ENCODE data around the gene CD7.

Gene CD7

GRCh38 chr17:82314012-82314726 lies 3.2 kb downstream of the CD7 start:
- DNase-seq, result no peak

DNA sequence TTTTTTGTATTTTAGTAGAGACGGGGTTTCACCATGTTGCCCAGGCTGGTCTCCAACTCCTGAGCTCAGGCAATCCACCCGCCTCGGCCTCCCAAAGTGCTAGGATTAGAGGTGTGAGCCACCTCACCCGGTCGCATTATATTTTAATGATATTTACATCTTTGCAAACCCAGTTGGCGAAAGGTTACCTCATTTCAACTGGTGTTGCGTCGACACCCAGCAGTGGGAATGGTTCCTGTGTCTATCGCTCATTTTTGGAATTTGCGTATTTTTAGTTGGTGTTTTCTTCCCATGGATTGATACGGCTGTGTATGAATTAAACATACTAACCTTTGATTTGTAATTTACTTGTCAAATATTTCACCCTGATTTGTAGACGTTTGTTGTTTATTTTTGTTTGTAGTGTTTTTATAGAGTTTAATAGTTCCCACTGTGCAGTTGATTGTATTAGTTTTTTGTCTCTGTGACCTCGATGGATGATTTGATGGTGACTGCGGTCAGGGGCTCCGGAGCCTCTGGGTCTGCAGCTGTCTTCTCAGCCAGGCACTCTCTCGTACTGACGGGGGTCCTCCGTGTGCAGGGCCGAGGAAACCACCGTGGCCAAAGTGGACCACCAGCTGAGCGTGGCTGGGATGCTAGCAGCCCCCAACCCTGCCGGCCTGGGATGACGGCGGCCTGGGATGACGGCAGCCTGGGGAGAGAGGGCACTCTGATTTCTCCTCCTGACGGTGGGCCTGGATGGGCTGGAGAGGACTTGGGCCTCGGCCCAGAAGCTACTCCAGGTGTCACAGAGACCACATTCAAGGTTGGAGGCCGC lies 4.0 kb downstream of the CD7 start:
- DNase-seq, result no peak

DNA sequence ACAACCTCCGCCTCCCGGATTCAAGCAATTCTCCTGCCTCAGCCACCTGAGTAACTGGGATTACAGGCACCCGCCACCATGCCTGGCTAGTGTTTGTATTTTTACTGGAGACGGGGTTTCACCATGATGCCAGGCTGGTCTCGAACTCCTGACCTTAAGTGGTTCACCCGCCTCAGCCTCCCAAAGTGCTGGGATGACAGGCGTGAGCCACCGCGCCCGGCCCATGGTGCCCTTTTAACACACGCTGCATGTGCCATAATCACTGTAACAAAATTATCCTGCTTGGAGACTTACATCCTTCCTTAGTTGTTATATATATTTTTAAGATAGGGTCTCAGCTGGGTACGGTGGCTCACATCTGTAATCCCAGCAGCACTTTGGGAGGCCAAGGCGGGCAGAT lies 5.4 kb downstream of the CD7 start:
- no peak for DNase-seq

DNA sequence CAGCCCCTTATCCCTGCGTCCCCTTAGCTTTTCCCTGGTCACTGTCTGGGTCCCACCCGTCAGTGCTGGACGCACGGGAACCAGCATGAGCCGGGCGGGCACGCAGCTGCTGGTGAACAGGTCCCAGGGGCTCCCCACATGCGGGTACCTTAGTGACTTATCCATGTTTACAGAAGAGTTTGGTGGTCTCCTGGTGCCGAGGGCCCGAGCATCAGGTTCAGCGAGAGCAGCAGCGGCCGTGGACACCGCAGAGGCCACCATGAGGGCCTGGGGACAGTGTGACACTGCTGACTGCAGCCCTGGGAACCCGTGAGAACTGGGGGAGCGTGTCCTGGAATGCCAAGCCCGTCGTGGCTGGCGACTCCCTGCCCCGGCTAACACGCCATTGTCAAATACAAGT lies 6.5 kb downstream of the CD7 start:
- no peak for DNase-seq

DNA sequence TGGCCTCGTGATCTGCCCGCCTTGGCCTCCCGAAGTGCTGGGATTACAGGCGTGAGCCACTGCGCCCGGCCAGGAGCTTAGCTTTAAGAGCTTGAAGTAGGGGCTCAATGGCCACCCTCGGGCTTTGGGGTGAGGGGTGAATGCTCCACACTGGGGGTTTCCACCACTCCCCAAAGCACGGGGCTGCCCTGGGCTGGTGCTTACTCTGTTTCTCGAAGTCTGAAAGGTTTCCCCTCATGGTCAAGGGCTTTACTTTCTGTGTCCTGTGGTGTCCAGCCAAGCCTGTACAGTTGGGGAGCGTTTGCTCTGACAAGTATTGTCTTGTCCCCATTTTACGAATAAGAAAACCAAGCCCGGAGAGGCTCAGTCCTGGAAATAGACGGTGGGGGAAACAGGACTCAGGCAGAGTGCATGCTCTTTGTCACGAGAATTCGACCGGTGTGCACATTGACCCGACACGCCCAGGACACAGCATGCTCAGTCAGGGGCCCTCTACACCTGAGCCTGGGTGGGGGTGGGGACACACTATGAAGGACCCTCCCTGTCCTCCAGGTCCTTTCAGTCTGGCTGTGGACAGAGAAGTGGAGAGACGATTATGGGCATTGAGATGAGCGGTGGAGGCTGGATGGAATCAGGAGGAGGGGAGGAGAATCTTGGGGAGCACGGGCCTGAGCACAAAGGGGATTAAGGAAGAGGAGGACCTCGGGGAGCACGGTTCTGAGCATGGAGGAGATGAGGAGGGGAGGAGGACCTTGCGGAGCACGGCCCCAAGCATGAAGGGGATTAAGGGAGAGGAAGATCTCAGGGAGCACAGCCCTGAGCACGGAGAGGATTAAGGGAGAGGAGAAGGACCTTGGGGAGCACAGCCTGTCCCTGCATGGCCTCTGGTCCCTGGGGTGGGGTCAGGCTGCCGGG lies 7.5 kb downstream of the CD7 start:
- no peak for DNase-seq

DNA sequence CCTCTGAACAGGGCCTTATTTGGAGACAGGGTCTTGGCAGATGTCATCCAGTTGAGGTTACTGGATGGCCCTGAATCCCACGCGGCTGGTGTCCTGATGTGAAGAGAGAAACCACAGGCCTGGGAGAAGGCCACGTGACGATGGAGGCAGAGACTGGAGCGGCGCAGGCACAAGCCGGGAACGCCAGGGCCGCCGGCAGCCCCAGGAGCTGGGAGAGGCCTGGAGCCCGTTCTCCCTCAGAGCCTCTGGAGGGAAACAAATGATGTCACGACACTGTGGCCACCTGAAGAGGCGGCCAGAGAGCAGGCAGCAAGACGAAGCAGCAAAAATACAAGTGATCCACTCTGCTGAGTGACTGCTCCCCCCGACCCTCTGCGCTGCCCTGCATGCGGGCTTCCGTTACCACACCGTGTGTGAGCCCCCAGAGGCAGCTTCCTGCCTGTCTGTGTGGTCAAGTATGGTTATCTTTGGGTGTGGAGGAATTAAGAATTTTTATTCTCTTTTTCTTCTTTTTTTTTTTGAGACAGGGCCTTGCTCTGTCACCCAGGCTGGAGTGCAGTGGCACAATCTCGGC lies 11.6 kb downstream of the CD7 start:
- DNase-seq, result no peak

- no peak for DNase-seq
Observed at GRCh38 chr17:82304826-82305726, 12.3 kb downstream of the CD7 start.

DNA sequence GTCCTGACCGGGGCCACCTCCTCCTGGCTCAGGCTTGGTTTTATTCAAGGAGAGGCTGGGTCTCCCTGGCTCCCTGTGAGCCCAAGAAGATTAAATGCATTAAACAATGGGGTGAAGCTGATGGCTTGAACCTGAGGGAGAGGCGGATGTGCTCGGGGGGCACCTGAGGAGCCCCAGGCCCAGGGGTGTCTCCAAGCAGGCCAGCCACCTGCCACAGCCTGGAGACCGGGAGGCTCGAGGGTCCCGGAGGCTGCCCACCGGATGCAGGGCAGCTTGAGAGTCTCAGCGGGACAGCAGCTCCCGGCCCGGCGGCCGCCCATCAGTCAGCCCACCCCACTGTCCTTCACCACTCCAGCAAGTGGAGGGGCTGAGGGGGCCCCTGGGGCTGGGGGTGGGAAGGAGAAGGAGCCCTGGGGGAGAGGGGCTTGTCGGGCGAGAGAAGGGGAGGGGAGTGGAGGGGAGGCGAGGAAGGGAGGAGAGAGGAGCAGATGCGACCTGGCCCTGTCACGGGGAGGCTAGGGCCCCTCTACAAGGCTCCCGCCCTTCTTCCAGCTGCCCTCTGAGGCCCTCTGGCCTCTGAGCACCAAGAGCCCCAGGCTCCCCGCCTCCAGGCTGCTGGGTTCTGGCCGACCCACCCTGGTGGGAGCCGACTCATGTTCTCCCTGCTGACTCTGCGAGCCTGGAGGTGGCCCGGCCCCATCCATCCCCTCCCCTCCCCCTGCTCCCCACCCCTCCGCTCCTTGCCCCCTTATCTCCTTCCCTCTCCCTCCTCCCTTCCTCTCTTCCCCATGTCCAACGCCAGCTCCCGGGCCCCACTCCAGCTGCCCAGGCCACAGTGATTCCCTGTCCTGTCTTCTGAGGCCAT lies 13.2 kb downstream of the CD7 start:
- no peak for DNase-seq

- DNase-seq, result no peak
Observed at GRCh38 chr17:82302991-82303943, 14.1 kb downstream of the CD7 start.

DNA sequence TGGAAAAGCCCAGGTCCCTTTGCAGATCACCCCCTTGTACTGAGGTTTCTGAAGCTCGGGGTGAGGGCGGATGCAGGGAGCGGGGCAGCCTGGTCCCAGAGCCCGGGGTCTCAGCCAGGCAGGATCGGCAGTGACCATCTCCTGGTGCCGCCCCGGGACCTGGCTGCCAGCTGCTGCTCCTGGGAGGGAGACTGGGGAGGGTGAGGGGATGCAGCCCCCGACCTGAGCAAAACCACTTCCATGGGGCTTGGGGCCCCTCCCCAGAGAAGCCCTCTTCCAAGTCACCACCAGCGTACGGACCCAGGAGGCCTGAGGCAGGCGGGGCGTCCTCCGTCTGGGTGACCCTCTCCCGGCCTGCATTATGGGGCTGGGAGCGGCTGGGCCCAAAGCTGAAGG lies 14.8 kb downstream of the CD7 start:
- DNase-seq, result no peak

- peak; percentile 47 for DNase-seq
Observed at GRCh38 chr17:82301916-82302567, 15.4 kb downstream of the CD7 start.

- DNase-seq, result no peak
Observed at GRCh38 chr17:82301300-82301915, 16.0 kb downstream of the CD7 start.

DNA sequence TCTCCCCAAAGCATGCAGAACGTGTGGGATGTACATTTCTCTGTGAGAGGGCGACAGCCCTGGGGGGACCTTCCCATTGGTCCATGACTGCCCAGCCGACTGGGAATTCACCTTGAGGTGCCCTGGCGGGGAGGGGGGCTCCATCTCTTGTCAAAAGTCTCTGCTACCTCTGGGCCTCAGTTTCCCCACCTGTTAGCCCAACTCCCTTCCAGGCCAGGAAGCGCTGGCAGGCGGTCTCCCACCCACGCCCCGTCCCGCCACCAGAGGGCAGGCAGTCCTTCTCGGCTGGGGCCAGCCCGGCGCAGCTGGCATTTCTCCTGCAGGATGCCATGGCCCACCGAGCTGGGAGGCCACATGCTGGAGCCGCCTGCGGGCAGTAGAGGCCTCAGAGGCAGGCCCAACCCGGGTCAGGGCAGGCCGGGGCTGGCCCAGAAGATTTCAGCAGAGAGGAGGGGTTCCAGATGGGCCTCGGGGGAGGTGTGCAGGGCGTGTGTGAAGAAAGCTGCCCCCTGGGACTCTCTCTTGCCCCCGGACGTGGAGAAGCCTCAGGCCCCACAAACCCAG lies 16.6 kb downstream of the CD7 start:
- no peak for DNase-seq

DNA sequence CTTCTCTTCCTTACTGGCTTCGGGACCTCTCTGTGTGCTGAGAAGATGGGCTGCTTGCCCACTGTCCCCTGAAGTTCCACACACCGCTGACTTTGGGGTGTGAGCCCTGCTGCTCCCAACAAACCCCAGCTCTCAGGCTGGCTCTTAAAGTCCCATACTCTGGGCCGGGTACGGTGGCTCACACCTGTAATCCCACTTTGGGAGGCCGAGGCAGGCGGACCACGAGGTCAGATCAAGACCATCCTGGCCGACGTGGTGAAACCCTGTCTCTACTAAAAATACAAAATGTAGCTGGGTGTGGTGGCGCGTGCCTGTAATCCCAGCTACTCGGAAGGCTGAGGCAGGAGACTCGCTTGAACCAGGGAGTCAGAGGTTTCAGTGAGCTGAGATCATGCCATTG lies 17.2 kb downstream of the CD7 start:
- no peak for DNase-seq

GRCh38 chr17:82299452-82299851 lies 18.0 kb downstream of the CD7 start:
- DNase-seq, result no peak

DNA sequence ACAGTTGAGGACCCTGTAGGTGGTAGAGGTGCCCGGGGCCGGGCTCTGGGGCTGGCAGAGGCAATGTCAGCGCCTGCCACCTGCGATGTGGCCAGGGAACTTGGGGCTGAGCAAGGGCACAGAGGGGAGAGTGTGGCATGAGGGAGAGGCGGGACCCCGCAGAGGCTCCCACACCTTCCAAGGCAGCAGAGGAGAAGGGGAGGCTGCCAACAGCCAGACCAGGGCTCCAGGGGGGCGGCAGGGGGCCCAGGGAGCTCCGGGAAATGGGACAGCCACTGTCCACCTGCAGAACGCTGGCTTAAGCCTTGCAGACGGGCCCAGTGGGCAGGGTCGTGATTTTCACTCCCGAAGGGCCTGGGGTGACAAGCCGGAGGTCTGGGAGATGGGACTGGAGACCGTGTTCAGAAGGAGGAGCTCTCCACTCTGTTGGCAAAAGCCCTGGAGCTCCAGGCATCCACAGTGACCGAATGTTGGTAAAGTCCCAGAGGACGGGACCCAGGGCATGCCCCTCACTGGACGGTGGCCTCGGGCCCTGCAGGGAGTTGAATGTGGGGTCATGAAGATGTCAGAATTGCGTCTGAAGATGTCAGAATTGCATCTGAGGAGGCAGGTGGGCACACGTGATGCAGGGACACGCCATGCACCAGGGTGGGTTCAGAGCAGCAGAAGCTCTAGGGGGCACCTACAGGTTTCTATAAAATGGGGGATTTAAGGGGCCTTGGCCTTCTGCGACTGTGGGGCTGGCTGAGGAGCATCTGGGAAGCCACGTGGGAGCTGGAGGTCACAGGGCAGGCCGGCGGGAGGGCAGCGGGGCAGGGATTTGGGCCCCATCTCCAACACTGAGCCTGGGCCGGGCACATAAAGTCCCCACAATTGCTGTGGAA lies 18.6 kb downstream of the CD7 start:
- no peak for DNase-seq

All from NK-92 treated with Interleukin-12 subunit alpha and Interleukin-12 subunit beta, amount 100 ng/mL, for 24 hours (cell line).